Endothelial cell of umbilical vein (primary cell): ENCODE data around the gene FKBP6.

Experiments used
- EZH2 ChIP-seq: IDR thresholded peaks from 2 replicates; pipeline ENCODE4 v1.6.1; 2012; ENCODE audit warnings: borderline replicate concordance, low read depth, mild to moderate bottlenecking, moderate library complexity, low read length, inconsistent platforms; ENCODE audit not compliant: severe bottlenecking
- MAX ChIP-seq: IDR thresholded peaks from 2 replicates; pipeline ENCODE4 v1.6.1; 2011; ENCODE audit not compliant: insufficient read depth, insufficient read length
- POLR2A ChIP-seq: IDR thresholded peaks from 2 replicates; pipeline ENCODE4 v1.6.1; 2012; ENCODE audit warnings: low read depth, mild to moderate bottlenecking, control low read depth, low read length
- TF ChIP-seq, protein P1 (sequence below), 2 donors: IDR thresholded peaks; 1 replicate in 1 of 2; 2 replicates in 1 of 2; pipeline ENCODE4 v1.5.1; 2011; ENCODE audit warnings: low read length in 2 of 2, mild to moderate bottlenecking in 2 of 2, moderate library complexity in 2 of 2, control low read depth in 1 of 2, inconsistent platforms in 1 of 2, low read depth in 1 of 2; ENCODE audit not compliant: insufficient read depth in 1 of 2; ENCODE audit errors: extremely low read depth in 1 of 2

- TF ChIP-seq, protein P1, sequence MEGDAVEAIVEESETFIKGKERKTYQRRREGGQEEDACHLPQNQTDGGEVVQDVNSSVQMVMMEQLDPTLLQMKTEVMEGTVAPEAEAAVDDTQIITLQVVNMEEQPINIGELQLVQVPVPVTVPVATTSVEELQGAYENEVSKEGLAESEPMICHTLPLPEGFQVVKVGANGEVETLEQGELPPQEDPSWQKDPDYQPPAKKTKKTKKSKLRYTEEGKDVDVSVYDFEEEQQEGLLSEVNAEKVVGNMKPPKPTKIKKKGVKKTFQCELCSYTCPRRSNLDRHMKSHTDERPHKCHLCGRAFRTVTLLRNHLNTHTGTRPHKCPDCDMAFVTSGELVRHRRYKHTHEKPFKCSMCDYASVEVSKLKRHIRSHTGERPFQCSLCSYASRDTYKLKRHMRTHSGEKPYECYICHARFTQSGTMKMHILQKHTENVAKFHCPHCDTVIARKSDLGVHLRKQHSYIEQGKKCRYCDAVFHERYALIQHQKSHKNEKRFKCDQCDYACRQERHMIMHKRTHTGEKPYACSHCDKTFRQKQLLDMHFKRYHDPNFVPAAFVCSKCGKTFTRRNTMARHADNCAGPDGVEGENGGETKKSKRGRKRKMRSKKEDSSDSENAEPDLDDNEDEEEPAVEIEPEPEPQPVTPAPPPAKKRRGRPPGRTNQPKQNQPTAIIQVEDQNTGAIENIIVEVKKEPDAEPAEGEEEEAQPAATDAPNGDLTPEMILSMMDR (IDR thresholded peaks at IDR 0.05; ENCODE audit: extremely low read depth in 1 of 2, insufficient read depth in 1 of 2, low read depth in 1 of 2, low read length in 2 of 2), result no peak
- no peak for TF ChIP-seq EZH2
- no peak for TF ChIP-seq POLR2A
- no peak for TF ChIP-seq MAX
Measured at GRCh38 chr7:73345538-73345937, 17.6 kb downstream of the FKBP6 start.
